Stomach (tissue), 9 donors: ENCODE results near the gene SORCS2. TPM values are rescaled to one million over a fixed set of nuclear protein-coding genes. Genes with fewer than 3 reads are reported as not detected.

Source experiments
- DNase-seq, 2 donors: peaks; one replicate each; pipeline versions ENCODE4 v3.0.0 to v3.0.0-alpha.2; 2013 to 2019
- H3K27ac ChIP-seq, 5 donors: fragments of 200-600 bp in 4 of 5; sonication (generic) in 4 of 5; one replicate each; pipeline ENCODE4 v1.5.1; 2013 to 2019; ENCODE audit warnings: mild to moderate bottlenecking in 1 of 5, moderate library complexity in 1 of 5
- H3K27me3 ChIP-seq, 3 donors: fragments of 200-600 bp; sonication (generic); one replicate each; pipeline ENCODE4 v1.5.1; 2017 to 2019; ENCODE audit warnings: mixed run types in 1 of 3
- H3K36me3 ChIP-seq, 4 donors: fragments of 200-600 bp; sonication (generic); 1 replicate in 3 of 4; 2 replicates in 1 of 4; pipeline ENCODE4 v1.5.1; 2016 to 2019
- H3K4me1 ChIP-seq, 4 donors: fragments of 200-600 bp; sonication (generic); one replicate each; pipeline ENCODE4 v1.5.1; 2016 to 2019
- H3K4me3 ChIP-seq, 4 donors: fragments of 200-600 bp; sonication (generic) in 3 of 4; one replicate each; pipeline ENCODE4 v1.5.1; 2016 to 2019; ENCODE audit warnings: mild to moderate bottlenecking in 1 of 4
- H3K9me3 ChIP-seq, 4 donors: fragments of 200-600 bp; sonication (generic); one replicate each; pipeline ENCODE4 v1.5.1; 2016 to 2019
- EP300 ChIP-seq: sonication (generic); formaldehyde crosslinking; IDR thresholded peaks from one replicate; pipeline ENCODE4 v1.6.1; 2017; ENCODE audit warnings: antibody characterized with exemption
- POLR2A ChIP-seq, 4 donors: fragments of 450-650 bp; IDR thresholded peaks; one replicate each; pipeline ENCODE4 v1.6.1; 2016; ENCODE audit warnings: antibody characterized with exemption in 4 of 4, control low read depth in 2 of 4, mild to moderate bottlenecking in 1 of 4, moderate library complexity in 1 of 4
- POLR2AphosphoS5 ChIP-seq, 3 donors: sonication (generic); formaldehyde crosslinking; IDR thresholded peaks; one replicate each; pipeline ENCODE4 v1.6.1; 2016; ENCODE audit warnings: antibody characterized with exemption in 3 of 3
- WGBS, 5 donors: extraction: QIAGEN DNeasy Blood & Tissue Kit in 3 of 5; methylation state at CpG; one replicate each; pipeline versions ENCODE4 v1.1.5 to v1.1.7; 2013 to 2018; 5-methylcytosine and 5-hydroxymethylcytosine counted together
- intact Hi-C: fragments of 100-400 bp; cut with DNase I; formaldehyde crosslinking; loops from one replicate; pipeline ENCODE4 v1.15.1; 2023; ENCODE audit warnings: low total_unique reads
- polyA plus RNA-seq, 3 donors: library from polyadenylated mRNA; stranded (reverse); fragments of 200-250 nt; gene quantifications; one replicate each; pipeline ENCODE4 v1.2.3, GENCODE V29; 2013
- total RNA-seq, 5 donors: library from RNA; depleted of rRNA; stranded (reverse); fragments of >200 nt; gene quantifications; one replicate each; pipeline versions ENCODE4 v1.1.0 to v1.2.3, GENCODE V29; 2014 to 2016
- TF ChIP-seq, protein P1 (sequence below), 7 experiments: fragments of 450-650 bp in 4 of 7; fragments of 200-600 bp in 3 of 7; sonication (generic) in 3 of 7; IDR thresholded peaks; one replicate each; pipeline ENCODE4 v1.5.1; 2016 to 2019; ENCODE audit warnings: antibody characterized with exemption in 7 of 7, control low read depth in 2 of 7, mild to moderate bottlenecking in 1 of 7
- donor health status: healthy with polysubstance abuse.
- donor health status: Bipolar disorder and iron deficiency.
- donor health status: healthy.

The SORCS2 gene
- total and polyA plus RNA-seq, 8 donors, result under 0.01 to 13.0 (median 0.50) TPM; not detected in 1

DNA sequence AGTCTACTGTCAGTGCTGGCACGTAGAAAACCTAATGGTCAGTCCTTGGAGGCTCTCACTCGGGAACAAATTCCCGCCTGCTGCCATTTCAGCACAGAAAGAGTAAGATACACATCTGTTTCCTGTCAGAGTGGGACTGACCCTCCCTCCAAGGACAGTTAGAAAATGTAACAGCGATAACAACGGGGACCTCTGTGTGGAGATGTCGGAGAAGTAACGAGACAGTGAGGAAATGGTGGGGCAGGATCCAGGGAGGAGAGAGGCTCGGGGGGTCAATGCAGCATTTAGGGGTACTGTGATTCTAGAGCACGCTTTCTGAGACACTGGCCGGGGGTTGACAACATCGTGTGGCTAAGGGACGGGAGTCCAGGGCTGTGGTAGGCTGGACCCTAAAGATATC lies 36.0 kb upstream of the SORCS2 start:
- Histone ChIP-seq H3K27ac (peak overlapping the region in 2 of 5 donors; percentile 44 to 60), H3K4me3 (no peak overlapping the region), H3K27me3 (peaks cover 0 to 19% (median 0%) of the 10 kb centered on the region in 3 donors), H3K9me3 (no peaks in the 10 kb centered on the region), H3K36me3 (no peaks in the 10 kb centered on the region), H3K4me1 (peaks cover 0 to 13% (median 3%) of the 10 kb centered on the region in 4 donors)
- 63 to 68% (median 64%) methylated on average over 12 of the region's 12 CpGs for WGBS, 5 donors
- peak in 1 of 2 donors; percentile 45 for DNase-seq
- intact Hi-C loops, result no loop called here
- TF ChIP-seq POLR2AphosphoS5 (IDR thresholded peaks at IDR 0.05) (no peak), EP300 (no peak), POLR2A (IDR thresholded peaks at IDR 0.05) (no peak)
- TF ChIP-seq, protein P1, sequence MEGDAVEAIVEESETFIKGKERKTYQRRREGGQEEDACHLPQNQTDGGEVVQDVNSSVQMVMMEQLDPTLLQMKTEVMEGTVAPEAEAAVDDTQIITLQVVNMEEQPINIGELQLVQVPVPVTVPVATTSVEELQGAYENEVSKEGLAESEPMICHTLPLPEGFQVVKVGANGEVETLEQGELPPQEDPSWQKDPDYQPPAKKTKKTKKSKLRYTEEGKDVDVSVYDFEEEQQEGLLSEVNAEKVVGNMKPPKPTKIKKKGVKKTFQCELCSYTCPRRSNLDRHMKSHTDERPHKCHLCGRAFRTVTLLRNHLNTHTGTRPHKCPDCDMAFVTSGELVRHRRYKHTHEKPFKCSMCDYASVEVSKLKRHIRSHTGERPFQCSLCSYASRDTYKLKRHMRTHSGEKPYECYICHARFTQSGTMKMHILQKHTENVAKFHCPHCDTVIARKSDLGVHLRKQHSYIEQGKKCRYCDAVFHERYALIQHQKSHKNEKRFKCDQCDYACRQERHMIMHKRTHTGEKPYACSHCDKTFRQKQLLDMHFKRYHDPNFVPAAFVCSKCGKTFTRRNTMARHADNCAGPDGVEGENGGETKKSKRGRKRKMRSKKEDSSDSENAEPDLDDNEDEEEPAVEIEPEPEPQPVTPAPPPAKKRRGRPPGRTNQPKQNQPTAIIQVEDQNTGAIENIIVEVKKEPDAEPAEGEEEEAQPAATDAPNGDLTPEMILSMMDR (IDR thresholded peaks at IDR 0.05), result no peak

DNA sequence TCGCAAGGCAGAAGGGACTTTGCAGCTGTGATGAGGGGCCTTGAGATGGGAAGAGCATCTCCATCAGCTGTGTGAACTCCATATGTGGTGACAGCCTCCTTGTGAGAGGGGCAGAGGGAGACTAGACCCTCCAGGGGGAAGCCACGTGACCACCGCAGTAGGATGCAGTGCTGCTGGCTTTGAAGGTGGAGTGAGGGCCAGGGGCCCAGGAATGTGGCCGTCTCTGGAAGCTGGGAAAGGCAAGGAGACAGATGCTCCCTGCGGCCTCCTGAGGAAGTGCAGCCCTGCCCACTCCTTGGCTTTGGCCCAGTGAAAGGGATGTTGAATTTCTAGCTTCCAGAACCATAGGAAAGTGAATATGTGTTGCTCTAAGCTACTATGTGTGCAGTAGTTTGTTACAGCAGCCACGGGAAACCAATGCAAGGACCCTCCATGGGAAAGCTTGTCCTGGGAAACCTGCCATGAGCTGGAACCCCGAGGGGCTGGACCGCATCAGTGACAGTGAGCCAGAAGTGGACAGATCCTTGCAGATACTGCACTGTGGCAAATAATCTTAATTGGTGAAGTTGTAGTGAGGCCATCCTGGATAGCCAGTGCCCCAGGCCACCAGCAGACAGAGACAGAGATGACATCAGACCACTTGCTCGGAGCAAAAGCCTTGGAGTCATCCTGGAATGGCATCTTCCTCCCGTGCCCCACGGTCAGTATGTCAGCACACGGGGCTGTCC lies 35.4 kb upstream of the SORCS2 start:
- peak in 1 of 2 donors; percentile 81 for DNase-seq
- peaks cover 0 to 13% (median 3%) of the 10 kb centered on the region in 4 donors for H3K4me1 ChIP-seq
- no peaks in the 10 kb centered on the region for H3K9me3 ChIP-seq
- peak overlapping the region in 1 of 5 donors; percentile 44 for H3K27ac ChIP-seq
- intact Hi-C loops, result no loop called here
- H3K36me3 ChIP-seq, result no peaks in the 10 kb centered on the region
- H3K27me3 ChIP-seq, result peaks cover 0 to 19% (median 0%) of the 10 kb centered on the region in 3 donors
- WGBS, 5 donors, result 63 to 69% (median 65%) methylated on average over 12 of the region's 12 CpGs
- no peak overlapping the region for H3K4me3 ChIP-seq
- no peak for TF ChIP-seq POLR2A (IDR thresholded peaks at IDR 0.05)
- TF ChIP-seq, protein P1 (IDR thresholded peaks at IDR 0.05), result peak in 4 of 7 experiments; percentile 4 to 55 (median 50)

DNA sequence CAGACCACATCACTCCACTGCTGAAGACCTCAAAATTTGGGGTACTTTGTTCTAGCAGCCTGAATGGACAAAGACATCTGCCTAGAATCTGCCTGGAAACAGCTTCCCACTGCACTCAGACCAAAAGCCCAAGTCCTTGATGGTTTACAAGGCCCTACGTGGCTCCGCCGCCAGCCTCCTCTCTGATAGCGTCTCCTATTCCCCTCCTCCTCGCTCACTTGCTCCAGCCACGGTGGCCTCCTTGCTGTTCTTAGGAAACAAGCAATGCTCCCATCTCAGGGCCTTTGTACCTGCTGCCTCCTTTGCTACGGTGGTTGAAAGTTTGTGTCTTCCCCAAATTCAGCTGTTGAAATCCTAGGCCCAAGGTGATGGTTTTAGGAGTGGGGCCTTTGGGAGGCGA lies 34.7 kb upstream of the SORCS2 start:
- Histone ChIP-seq H3K27me3 (peaks cover 0 to 19% (median 0%) of the 10 kb centered on the region in 3 donors), H3K27ac (no peak overlapping the region), H3K36me3 (no peaks in the 10 kb centered on the region), H3K4me3 (no peak overlapping the region), H3K4me1 (peaks cover 0 to 13% (median 3%) of the 10 kb centered on the region in 4 donors), H3K9me3 (no peaks in the 10 kb centered on the region)
- TF ChIP-seq POLR2AphosphoS5 (IDR thresholded peaks at IDR 0.05) (no peak), EP300 (no peak), POLR2A (IDR thresholded peaks at IDR 0.05) (no peak)
- TF ChIP-seq, protein P1 (IDR thresholded peaks at IDR 0.05), result no peak
- 77 to 89% (median 82%) methylated on average over 8 of the region's 8 CpGs for WGBS, 5 donors
- intact Hi-C loops, result no loop called here
- no peak for DNase-seq

DNA sequence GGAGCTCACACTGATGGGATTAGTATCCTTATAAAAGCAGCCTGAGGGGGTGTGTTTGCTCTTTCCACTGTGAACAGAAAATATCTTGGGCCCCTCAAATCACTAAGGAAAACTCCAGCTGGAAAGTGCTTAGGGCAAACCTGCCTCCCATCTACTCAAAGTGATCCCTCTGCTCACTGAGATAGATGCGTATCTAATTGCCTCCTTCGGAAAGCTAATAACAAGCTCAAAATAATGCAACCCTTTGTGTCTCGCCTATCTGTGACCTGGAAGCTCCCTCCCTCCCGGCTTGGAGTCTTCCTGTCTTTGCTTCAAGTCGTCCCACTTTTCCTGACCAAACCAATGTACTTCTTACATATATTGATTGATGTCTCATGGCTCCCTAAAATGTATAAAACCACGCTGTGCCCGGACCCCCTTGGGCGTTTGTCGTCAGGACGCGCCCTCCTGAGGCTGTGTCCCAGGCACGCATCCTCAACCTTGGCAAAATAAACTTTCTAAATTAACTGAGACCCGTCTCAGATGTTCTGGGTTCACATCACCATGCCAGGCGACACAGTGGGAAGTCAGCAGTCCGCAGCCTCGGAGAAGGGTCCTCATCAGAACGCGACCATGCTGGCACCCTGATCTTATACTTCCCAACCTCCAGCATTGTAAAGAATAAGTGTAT lies 34.1 kb upstream of the SORCS2 start:
- 90 to 94% (median 90%) methylated on average over 18 of the region's 18 CpGs for WGBS, 5 donors
- DNase-seq, result no peak
- H3K9me3 ChIP-seq, result no peaks in the 10 kb centered on the region
- no peak overlapping the region for H3K27ac ChIP-seq
- H3K27me3 ChIP-seq, result peaks cover 0 to 19% (median 0%) of the 10 kb centered on the region in 3 donors
- H3K36me3 ChIP-seq, result no peaks in the 10 kb centered on the region
- H3K4me1 ChIP-seq, result peaks cover 0 to 13% (median 3%) of the 10 kb centered on the region in 4 donors
- intact Hi-C loops, result no loop called here
- TF ChIP-seq, protein P1 (IDR thresholded peaks at IDR 0.05), result no peak
- TF ChIP-seq POLR2AphosphoS5 (IDR thresholded peaks at IDR 0.05) (no peak), POLR2A (IDR thresholded peaks at IDR 0.05) (no peak), EP300 (no peak)
- H3K4me3 ChIP-seq, result no peak overlapping the region
